ENCODE data around the gene TTLL10.

DNA sequence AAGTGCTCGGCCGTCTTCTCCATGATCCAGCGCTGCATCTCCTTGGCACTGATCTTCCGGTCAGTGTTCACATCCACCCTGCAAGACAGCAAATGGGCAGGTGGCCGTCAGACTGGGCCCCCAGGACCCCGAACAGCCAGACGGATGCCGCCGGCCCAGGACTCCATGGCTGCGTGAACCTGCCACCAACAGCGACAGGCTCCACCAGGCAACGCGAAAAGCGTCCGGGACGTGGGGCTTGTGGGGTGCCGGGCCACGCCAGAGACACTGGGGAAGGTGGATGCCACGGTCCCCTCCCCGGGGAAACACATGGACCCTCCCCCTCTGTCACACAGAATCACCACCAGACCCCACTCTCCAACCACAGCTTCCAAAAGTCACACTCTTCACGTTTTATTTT, 50.2 kb downstream of the TTLL10 start:
- TF ChIP-seq, protein P1, sequence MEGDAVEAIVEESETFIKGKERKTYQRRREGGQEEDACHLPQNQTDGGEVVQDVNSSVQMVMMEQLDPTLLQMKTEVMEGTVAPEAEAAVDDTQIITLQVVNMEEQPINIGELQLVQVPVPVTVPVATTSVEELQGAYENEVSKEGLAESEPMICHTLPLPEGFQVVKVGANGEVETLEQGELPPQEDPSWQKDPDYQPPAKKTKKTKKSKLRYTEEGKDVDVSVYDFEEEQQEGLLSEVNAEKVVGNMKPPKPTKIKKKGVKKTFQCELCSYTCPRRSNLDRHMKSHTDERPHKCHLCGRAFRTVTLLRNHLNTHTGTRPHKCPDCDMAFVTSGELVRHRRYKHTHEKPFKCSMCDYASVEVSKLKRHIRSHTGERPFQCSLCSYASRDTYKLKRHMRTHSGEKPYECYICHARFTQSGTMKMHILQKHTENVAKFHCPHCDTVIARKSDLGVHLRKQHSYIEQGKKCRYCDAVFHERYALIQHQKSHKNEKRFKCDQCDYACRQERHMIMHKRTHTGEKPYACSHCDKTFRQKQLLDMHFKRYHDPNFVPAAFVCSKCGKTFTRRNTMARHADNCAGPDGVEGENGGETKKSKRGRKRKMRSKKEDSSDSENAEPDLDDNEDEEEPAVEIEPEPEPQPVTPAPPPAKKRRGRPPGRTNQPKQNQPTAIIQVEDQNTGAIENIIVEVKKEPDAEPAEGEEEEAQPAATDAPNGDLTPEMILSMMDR (IDR thresholded peaks at IDR 0.05; ENCODE audit: insufficient read depth, low read length), result no peak
- TF ChIP-seq POLR2AphosphoS5 (IDR thresholded peaks at IDR 0.05; ENCODE audit: low read depth) (no peak), SPI1 (IDR thresholded peaks at IDR 0.05; ENCODE audit: borderline replicate concordance, low read depth) (no peak)
- TF ChIP-seq, protein P2, sequence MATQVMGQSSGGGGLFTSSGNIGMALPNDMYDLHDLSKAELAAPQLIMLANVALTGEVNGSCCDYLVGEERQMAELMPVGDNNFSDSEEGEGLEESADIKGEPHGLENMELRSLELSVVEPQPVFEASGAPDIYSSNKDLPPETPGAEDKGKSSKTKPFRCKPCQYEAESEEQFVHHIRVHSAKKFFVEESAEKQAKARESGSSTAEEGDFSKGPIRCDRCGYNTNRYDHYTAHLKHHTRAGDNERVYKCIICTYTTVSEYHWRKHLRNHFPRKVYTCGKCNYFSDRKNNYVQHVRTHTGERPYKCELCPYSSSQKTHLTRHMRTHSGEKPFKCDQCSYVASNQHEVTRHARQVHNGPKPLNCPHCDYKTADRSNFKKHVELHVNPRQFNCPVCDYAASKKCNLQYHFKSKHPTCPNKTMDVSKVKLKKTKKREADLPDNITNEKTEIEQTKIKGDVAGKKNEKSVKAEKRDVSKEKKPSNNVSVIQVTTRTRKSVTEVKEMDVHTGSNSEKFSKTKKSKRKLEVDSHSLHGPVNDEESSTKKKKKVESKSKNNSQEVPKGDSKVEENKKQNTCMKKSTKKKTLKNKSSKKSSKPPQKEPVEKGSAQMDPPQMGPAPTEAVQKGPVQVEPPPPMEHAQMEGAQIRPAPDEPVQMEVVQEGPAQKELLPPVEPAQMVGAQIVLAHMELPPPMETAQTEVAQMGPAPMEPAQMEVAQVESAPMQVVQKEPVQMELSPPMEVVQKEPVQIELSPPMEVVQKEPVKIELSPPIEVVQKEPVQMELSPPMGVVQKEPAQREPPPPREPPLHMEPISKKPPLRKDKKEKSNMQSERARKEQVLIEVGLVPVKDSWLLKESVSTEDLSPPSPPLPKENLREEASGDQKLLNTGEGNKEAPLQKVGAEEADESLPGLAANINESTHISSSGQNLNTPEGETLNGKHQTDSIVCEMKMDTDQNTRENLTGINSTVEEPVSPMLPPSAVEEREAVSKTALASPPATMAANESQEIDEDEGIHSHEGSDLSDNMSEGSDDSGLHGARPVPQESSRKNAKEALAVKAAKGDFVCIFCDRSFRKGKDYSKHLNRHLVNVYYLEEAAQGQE (IDR thresholded peaks at IDR 0.05; ENCODE audit: insufficient replicate concordance, low read depth), result no peak

Data from HL-60 (cell line).